Measurements from ENCODE around the gene TTLL9. TPM values are rescaled to one million over a fixed set of nuclear protein-coding genes. Genes with fewer than 3 reads are reported as not detected.

TTLL9 gene
- total and polyA plus RNA-seq, 2 of the 13 experiments (the other 11 are each of a cell fraction or from before 2014, with no cell fraction given) = not detected

GRCh38 chr20:31835977-31836852, 34.2 kb upstream of the TTLL9 start (continued):
- TF ChIP-seq JARID2 (CRISPR knock-in tag; IDR thresholded peaks at IDR 0.05; ENCODE audit: insufficient replicate concordance) (no peak), KDM1A (CRISPR knock-in tag; IDR thresholded peaks at IDR 0.05) (no peak), IRX3 (CRISPR knock-in tag; IDR thresholded peaks at IDR 0.05; ENCODE audit: borderline replicate concordance, low read depth) (no peak), ZEB1 (IDR thresholded peaks at IDR 0.05; ENCODE audit: insufficient replicate concordance, low read depth) (no peak), DNMT1 (CRISPR knock-in tag; IDR thresholded peaks at IDR 0.05) (no peak), ZSCAN9 (CRISPR knock-in tag; IDR thresholded peaks at IDR 0.05; ENCODE audit: borderline replicate concordance) (peak; percentile 82), ZNF343 (CRISPR knock-in tag; IDR thresholded peaks at IDR 0.05) (no peak), SIN3B (IDR thresholded peaks at IDR 0.05; ENCODE audit: low read length) (no peak), GTF3A (CRISPR knock-in tag; conservative IDR thresholded peaks at IDR 0.05) (no peak), GATAD2A (CRISPR knock-in tag; IDR thresholded peaks at IDR 0.05) (peak; percentile 38; the same call in 1 of the 2 replicates), ZSCAN30 (CRISPR knock-in tag; IDR thresholded peaks at IDR 0.05) (no peak), TRIM24 (CRISPR knock-in tag; IDR thresholded peaks at IDR 0.05) (no peak)
- TF ChIP-seq, protein P1, sequence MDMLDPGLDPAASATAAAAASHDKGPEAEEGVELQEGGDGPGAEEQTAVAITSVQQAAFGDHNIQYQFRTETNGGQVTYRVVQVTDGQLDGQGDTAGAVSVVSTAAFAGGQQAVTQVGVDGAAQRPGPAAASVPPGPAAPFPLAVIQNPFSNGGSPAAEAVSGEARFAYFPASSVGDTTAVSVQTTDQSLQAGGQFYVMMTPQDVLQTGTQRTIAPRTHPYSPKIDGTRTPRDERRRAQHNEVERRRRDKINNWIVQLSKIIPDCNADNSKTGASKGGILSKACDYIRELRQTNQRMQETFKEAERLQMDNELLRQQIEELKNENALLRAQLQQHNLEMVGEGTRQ (IDR thresholded peaks at IDR 0.05; ENCODE audit: low read depth, low read length) = no peak; the same call in 1 of the 2 replicates
- TF ChIP-seq, protein P1 (CRISPR knock-in tag; IDR thresholded peaks at IDR 0.05; ENCODE audit: borderline replicate concordance) = no peak
- TF ChIP-seq, protein P2, sequence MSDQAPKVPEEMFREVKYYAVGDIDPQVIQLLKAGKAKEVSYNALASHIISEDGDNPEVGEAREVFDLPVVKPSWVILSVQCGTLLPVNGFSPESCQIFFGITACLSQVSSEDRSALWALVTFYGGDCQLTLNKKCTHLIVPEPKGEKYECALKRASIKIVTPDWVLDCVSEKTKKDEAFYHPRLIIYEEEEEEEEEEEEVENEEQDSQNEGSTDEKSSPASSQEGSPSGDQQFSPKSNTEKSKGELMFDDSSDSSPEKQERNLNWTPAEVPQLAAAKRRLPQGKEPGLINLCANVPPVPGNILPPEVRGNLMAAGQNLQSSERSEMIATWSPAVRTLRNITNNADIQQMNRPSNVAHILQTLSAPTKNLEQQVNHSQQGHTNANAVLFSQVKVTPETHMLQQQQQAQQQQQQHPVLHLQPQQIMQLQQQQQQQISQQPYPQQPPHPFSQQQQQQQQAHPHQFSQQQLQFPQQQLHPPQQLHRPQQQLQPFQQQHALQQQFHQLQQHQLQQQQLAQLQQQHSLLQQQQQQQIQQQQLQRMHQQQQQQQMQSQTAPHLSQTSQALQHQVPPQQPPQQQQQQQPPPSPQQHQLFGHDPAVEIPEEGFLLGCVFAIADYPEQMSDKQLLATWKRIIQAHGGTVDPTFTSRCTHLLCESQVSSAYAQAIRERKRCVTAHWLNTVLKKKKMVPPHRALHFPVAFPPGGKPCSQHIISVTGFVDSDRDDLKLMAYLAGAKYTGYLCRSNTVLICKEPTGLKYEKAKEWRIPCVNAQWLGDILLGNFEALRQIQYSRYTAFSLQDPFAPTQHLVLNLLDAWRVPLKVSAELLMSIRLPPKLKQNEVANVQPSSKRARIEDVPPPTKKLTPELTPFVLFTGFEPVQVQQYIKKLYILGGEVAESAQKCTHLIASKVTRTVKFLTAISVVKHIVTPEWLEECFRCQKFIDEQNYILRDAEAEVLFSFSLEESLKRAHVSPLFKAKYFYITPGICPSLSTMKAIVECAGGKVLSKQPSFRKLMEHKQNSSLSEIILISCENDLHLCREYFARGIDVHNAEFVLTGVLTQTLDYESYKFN (CRISPR knock-in tag; conservative IDR thresholded peaks at IDR 0.05) = peak; percentile 62; the same call in 1 of the 2 replicates
- TF ChIP-seq, protein P3, sequence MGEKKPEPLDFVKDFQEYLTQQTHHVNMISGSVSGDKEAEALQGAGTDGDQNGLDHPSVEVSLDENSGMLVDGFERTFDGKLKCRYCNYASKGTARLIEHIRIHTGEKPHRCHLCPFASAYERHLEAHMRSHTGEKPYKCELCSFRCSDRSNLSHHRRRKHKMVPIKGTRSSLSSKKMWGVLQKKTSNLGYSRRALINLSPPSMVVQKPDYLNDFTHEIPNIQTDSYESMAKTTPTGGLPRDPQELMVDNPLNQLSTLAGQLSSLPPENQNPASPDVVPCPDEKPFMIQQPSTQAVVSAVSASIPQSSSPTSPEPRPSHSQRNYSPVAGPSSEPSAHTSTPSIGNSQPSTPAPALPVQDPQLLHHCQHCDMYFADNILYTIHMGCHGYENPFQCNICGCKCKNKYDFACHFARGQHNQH (CRISPR knock-in tag; IDR thresholded peaks at IDR 0.05) = peak; percentile 41

Data from HepG2 (cell line).